ENCODE results near the gene MAD1L1. TPM values are rescaled to one million over a fixed set of nuclear protein-coding genes. Genes with fewer than 3 reads are reported as not detected.
A peak's percentile ranks its signal among the peaks of the same experiment; 100 is the strongest.

Gene MAD1L1
- polyA plus RNA-seq, 3 donors from 2014 or later: 85.0 to 166 (median 97.0) TPM

- H3K4me3 Mint-ChIP-seq: no peak overlapping the region
- DNase-seq: no peak
- H3K9me3 Mint-ChIP-seq: no peaks in the 10 kb centered on the region
- peaks cover 0 to 2% (median 0%) of the 10 kb centered on the region in 3 donors for H3K27me3 Mint-ChIP-seq (ENCODE audit: low read depth in 3 of 3)
- H3K36me3 Mint-ChIP-seq: peaks cover 12 to 19% (median 19%) of the 10 kb centered on the region in 3 donors
- peaks cover 8 to 11% of the 10 kb centered on the region in 2 donors for H3K4me1 Mint-ChIP-seq
- no peak overlapping the region for H3K27ac Mint-ChIP-seq
Observed at GRCh38 chr7:2175091-2175490, 57.7 kb downstream of the MAD1L1 start.

GRCh38 chr7:2173189-2173827, 59.4 kb downstream of the MAD1L1 start:
- Mint-ChIP-seq H3K9me3 (no peaks in the 10 kb centered on the region), H3K4me1 (peaks cover 8 to 11% of the 10 kb centered on the region in 2 donors), H3K27me3 (ENCODE audit: low read depth in 3 of 3) (peaks cover 0 to 2% (median 0%) of the 10 kb centered on the region in 3 donors), H3K36me3 (peaks cover 16 to 20% (median 19%) of the 10 kb centered on the region in 3 donors), H3K4me3 (no peak overlapping the region), H3K27ac (peak overlapping the region in 2 of 6 donors; percentile 5 to 65)
- no peak for DNase-seq

GRCh38 chr7:2172311-2173188, 60.2 kb downstream of the MAD1L1 start:
- no peaks in the 10 kb centered on the region for H3K9me3 Mint-ChIP-seq
- no peak for DNase-seq
- peaks cover 8 to 11% of the 10 kb centered on the region in 2 donors for H3K4me1 Mint-ChIP-seq
- H3K4me3 Mint-ChIP-seq: no peak overlapping the region
- no peak overlapping the region for H3K27ac Mint-ChIP-seq
- H3K36me3 Mint-ChIP-seq: peaks cover 16 to 19% (median 18%) of the 10 kb centered on the region in 3 donors
- H3K27me3 Mint-ChIP-seq (ENCODE audit: low read depth in 3 of 3): peaks cover 0 to 2% (median 0%) of the 10 kb centered on the region in 3 donors

- DNase-seq: no peak
- H3K27ac Mint-ChIP-seq: no peak overlapping the region
- H3K4me1 Mint-ChIP-seq: peaks cover 8 to 11% of the 10 kb centered on the region in 2 donors
- H3K36me3 Mint-ChIP-seq: peaks cover 13 to 16% (median 13%) of the 10 kb centered on the region in 3 donors
- H3K9me3 Mint-ChIP-seq: no peaks in the 10 kb centered on the region
- peaks cover 0 to 2% (median 0%) of the 10 kb centered on the region in 3 donors for H3K27me3 Mint-ChIP-seq (ENCODE audit: low read depth in 3 of 3)
- no peak overlapping the region for H3K4me3 Mint-ChIP-seq
Observed at GRCh38 chr7:2171855-2172254, 60.9 kb downstream of the MAD1L1 start.

- Mint-ChIP-seq H3K4me1 (peaks cover 8 to 11% of the 10 kb centered on the region in 2 donors), H3K36me3 (peaks cover 13 to 16% (median 14%) of the 10 kb centered on the region in 3 donors), H3K4me3 (no peak overlapping the region), H3K9me3 (no peaks in the 10 kb centered on the region), H3K27ac (peak overlapping the region in 1 of 6 donors; percentile 67), H3K27me3 (ENCODE audit: low read depth in 3 of 3) (peaks cover 0 to 2% (median 0%) of the 10 kb centered on the region in 3 donors)
- no peak for DNase-seq
Observed at GRCh38 chr7:2170576-2171521, 61.9 kb downstream of the MAD1L1 start.

- Mint-ChIP-seq H3K27ac (peak overlapping the region in 1 of 6 donors; percentile 67), H3K4me3 (no peak overlapping the region), H3K4me1 (peaks cover 8 to 11% of the 10 kb centered on the region in 2 donors)
Observed at GRCh38 chr7:2169923-2170575, 62.7 kb downstream of the MAD1L1 start.

GRCh38 chr7:2168615-2169311, 64.0 kb downstream of the MAD1L1 start:
- Mint-ChIP-seq H3K9me3 (no peaks in the 10 kb centered on the region), H3K4me1 (peaks cover 8 to 10% of the 10 kb centered on the region in 2 donors), H3K27me3 (ENCODE audit: low read depth in 3 of 3) (peaks cover 0 to 2% (median 0%) of the 10 kb centered on the region in 3 donors), H3K27ac (no peak overlapping the region), H3K36me3 (peaks cover 5 to 11% (median 11%) of the 10 kb centered on the region in 3 donors), H3K4me3 (no peak overlapping the region)
- no peak for DNase-seq

More at GRCh38 chr7:2169923-2170575, 62.7 kb downstream of the MAD1L1 start:
- DNase-seq: no peak
- no peaks in the 10 kb centered on the region for H3K9me3 Mint-ChIP-seq
- H3K27me3 Mint-ChIP-seq (ENCODE audit: low read depth in 3 of 3): peaks cover 0 to 2% (median 0%) of the 10 kb centered on the region in 3 donors
- H3K36me3 Mint-ChIP-seq: peaks cover 13 to 19% (median 17%) of the 10 kb centered on the region in 3 donors

GRCh38 chr7:2166625-2167280, 66.0 kb downstream of the MAD1L1 start:
- DNase-seq: no peak
- H3K4me3 Mint-ChIP-seq: no peak overlapping the region
- H3K4me1 Mint-ChIP-seq: peaks cover 0 to 5% of the 10 kb centered on the region in 2 donors
- no peaks in the 10 kb centered on the region for H3K9me3 Mint-ChIP-seq
- no peak overlapping the region for H3K27ac Mint-ChIP-seq
- peaks cover 5 to 17% (median 11%) of the 10 kb centered on the region in 3 donors for H3K36me3 Mint-ChIP-seq
- H3K27me3 Mint-ChIP-seq (ENCODE audit: low read depth in 3 of 3): no peaks in the 10 kb centered on the region

GRCh38 chr7:2165610-2166594, 66.8 kb downstream of the MAD1L1 start:
- peaks cover 0 to 5% of the 10 kb centered on the region in 2 donors for H3K4me1 Mint-ChIP-seq
- H3K27ac Mint-ChIP-seq: peak overlapping the region in 1 of 6 donors; percentile 53
- H3K27me3 Mint-ChIP-seq (ENCODE audit: low read depth in 3 of 3): no peaks in the 10 kb centered on the region
- peaks cover 5 to 17% (median 11%) of the 10 kb centered on the region in 3 donors for H3K36me3 Mint-ChIP-seq
- H3K9me3 Mint-ChIP-seq: no peaks in the 10 kb centered on the region
- H3K4me3 Mint-ChIP-seq: no peak overlapping the region
- DNase-seq: no peak

GRCh38 chr7:2165239-2165609, 67.5 kb downstream of the MAD1L1 start:
- Mint-ChIP-seq H3K4me3 (no peak overlapping the region), H3K27ac (peak overlapping the region in 1 of 6 donors; percentile 53), H3K4me1 (peaks cover 0 to 5% of the 10 kb centered on the region in 2 donors), H3K27me3 (ENCODE audit: low read depth in 3 of 3) (no peaks in the 10 kb centered on the region), H3K36me3 (peaks cover 0 to 17% (median 7%) of the 10 kb centered on the region in 3 donors), H3K9me3 (no peaks in the 10 kb centered on the region)
- no peak for DNase-seq

GRCh38 chr7:2164646-2165045, 68.1 kb downstream of the MAD1L1 start:
- H3K27me3 Mint-ChIP-seq (ENCODE audit: low read depth in 3 of 3): no peaks in the 10 kb centered on the region
- H3K4me1 Mint-ChIP-seq: peaks cover 0 to 5% of the 10 kb centered on the region in 2 donors
- no peak for DNase-seq
- no peaks in the 10 kb centered on the region for H3K9me3 Mint-ChIP-seq
- H3K27ac Mint-ChIP-seq: no peak overlapping the region
- no peak overlapping the region for H3K4me3 Mint-ChIP-seq
- peaks cover 0 to 17% (median 7%) of the 10 kb centered on the region in 3 donors for H3K36me3 Mint-ChIP-seq
